ENCODE results near the gene PGGT1B. TPM values are rescaled to one million over a fixed set of nuclear protein-coding genes. Genes with fewer than 3 reads are reported as not detected.

The PGGT1B gene
- total RNA-seq, 4 donors from 2014 or later, result 2.3 to 35.5 (median 19.3) TPM

DNA sequence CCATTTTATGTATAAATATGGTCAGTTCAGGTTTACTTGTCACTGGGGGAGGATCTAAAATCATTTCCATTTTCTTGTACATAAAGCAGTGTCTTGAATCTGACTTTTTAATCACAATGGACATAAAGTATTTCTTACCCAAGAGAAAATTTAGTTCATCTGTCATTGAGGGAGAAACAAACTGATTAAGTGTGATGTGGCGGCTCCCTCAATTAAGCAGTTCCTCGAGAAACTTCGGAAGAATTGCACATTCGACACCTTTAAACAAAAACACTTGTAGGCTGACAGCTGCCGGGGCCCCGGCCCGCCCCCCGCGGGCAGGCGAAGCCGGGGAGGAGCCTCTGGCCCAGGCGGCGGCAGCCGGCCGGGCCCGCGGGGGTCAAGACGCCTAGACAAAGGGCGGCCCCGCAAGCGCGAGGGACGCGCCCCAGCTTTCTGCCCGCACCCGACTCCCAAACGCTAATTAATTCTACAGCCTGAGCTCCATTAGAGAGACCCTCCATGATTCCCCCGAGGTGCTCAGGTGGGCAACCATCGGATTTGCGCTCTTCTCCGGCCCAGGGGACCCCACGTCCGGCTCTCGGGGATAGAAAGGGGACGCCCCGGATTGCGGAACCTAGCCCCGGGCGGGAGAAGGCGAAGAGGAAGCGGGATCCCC is 93.7 kb downstream of the PGGT1B start:
- H3K27ac ChIP-seq, result no peak overlapping the region
- H3K27me3 ChIP-seq, result peaks cover 0 to 28% of the 10 kb centered on the region in 2 donors
- H3K4me1 ChIP-seq, result peaks cover 0 to 7% of the 10 kb centered on the region in 2 donors
- no peaks in the 10 kb centered on the region for H3K9me3 ChIP-seq
- no peak for TF ChIP-seq POLR2A (IDR thresholded peaks at IDR 0.05)
- TF ChIP-seq, protein P1, sequence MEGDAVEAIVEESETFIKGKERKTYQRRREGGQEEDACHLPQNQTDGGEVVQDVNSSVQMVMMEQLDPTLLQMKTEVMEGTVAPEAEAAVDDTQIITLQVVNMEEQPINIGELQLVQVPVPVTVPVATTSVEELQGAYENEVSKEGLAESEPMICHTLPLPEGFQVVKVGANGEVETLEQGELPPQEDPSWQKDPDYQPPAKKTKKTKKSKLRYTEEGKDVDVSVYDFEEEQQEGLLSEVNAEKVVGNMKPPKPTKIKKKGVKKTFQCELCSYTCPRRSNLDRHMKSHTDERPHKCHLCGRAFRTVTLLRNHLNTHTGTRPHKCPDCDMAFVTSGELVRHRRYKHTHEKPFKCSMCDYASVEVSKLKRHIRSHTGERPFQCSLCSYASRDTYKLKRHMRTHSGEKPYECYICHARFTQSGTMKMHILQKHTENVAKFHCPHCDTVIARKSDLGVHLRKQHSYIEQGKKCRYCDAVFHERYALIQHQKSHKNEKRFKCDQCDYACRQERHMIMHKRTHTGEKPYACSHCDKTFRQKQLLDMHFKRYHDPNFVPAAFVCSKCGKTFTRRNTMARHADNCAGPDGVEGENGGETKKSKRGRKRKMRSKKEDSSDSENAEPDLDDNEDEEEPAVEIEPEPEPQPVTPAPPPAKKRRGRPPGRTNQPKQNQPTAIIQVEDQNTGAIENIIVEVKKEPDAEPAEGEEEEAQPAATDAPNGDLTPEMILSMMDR (IDR thresholded peaks at IDR 0.05), result no peak
- intact Hi-C loops (cut with DNase I; ENCODE audit: low total_unique reads), result no loop called here
- no peak for DNase-seq
- no peaks in the 10 kb centered on the region for H3K36me3 ChIP-seq
- H3K4me3 ChIP-seq, result peak overlapping the region; percentile 43 to 57

DNA sequence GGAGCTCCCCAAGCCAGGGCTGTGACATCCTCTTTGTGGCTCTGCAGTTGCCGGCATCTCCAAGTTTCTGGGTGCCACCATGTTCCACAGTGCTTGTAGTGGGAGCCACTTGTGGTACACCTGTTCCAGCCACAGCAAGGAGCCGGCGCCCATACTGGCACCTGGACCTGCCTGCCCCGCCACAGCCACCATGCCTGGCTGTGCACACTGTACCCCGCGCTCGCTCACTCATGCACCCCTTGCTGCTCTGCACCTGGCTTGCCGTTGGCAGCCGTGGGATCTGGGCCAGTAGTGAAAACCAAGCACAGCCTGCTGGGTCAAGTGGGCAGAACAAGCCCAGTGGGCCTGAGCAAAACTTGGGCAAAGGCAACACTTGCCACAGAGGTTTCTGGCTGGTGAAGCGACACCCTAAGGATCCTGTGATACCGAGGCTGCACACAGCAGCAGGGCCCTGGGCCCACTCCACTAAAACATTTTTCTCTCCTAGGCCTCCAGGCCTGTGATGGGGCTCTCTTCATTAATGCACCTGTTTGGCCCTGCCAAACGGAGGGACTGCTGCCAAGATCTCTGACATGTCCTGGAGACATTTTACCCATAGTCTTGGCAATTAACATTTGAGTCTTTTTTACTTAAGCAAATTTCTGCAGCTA is 95.8 kb downstream of the PGGT1B start:
- no peak overlapping the region for H3K27ac ChIP-seq
- peaks cover 0 to 7% of the 10 kb centered on the region in 2 donors for H3K4me1 ChIP-seq
- no peak for DNase-seq
- TF ChIP-seq, protein P1 (IDR thresholded peaks at IDR 0.05), result no peak
- no peak for TF ChIP-seq POLR2A (IDR thresholded peaks at IDR 0.05)
- H3K36me3 ChIP-seq, result no peaks in the 10 kb centered on the region
- intact Hi-C loops (cut with DNase I; ENCODE audit: low total_unique reads), result no loop called here
- H3K27me3 ChIP-seq, result peaks cover 0 to 28% of the 10 kb centered on the region in 2 donors
- no peak overlapping the region for H3K4me3 ChIP-seq
- no peaks in the 10 kb centered on the region for H3K9me3 ChIP-seq

DNA sequence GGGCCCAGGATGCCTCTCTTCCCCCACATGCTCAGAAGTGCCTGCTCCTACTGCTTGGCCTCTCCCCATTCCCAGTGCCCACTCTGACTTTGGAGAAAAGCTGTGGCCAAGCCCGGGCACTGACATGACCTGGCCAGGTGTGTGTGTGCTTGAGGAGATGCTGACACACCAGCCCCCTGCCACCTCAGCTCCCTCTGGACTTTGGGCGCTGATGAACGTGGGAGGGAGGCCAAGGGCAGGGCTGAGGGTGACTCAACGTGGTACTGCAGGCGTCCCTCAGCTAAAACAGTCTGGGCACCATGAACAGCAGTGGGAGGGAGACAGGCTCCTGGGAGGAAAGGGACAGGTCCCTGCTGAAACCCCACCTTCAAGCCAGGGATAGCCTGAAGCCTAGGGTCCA is 96.9 kb downstream of the PGGT1B start:
- H3K9me3 ChIP-seq, result no peaks in the 10 kb centered on the region
- H3K36me3 ChIP-seq, result no peaks in the 10 kb centered on the region
- H3K27ac ChIP-seq, result no peak overlapping the region
- TF ChIP-seq, protein P1 (IDR thresholded peaks at IDR 0.05), result no peak
- no peak for TF ChIP-seq POLR2A (IDR thresholded peaks at IDR 0.05)
- no peak overlapping the region for H3K4me3 ChIP-seq
- H3K4me1 ChIP-seq, result peaks cover 0 to 7% of the 10 kb centered on the region in 2 donors
- no peak for DNase-seq
- intact Hi-C loops (cut with DNase I; ENCODE audit: low total_unique reads), result no loop called here
- H3K27me3 ChIP-seq, result peaks cover 0 to 28% of the 10 kb centered on the region in 2 donors

DNA sequence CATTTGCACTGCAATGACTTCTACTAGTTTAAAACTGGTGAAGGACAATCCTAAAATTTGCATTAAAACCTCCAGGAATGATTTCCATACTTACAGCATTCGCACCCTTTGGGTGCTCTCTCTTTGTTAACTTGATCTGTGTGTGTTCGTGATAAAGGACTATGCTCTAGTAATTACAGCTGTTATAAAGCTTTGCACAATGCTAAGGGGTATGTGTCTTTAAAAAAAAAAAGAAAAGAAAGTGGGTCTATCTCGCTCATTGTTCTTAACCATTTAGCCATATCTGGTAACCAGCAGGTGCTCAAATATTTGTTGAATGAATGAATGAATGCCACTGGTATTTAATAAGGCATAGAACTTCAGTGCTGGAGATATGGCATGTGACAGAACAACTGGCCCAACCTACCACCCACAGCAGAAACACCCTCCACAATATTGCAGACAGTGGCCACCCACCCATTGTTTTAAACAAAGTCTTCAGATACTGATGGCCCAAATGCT is 101.7 kb downstream of the PGGT1B start:
- no peaks in the 10 kb centered on the region for H3K9me3 ChIP-seq
- H3K4me1 ChIP-seq, result no peaks in the 10 kb centered on the region
- intact Hi-C loops (cut with DNase I; ENCODE audit: low total_unique reads), result no loop called here
- H3K4me3 ChIP-seq, result no peak overlapping the region
- H3K27me3 ChIP-seq, result peaks cover 0 to 4% of the 10 kb centered on the region in 2 donors
- H3K36me3 ChIP-seq, result no peaks in the 10 kb centered on the region
- no peak overlapping the region for H3K27ac ChIP-seq
- no peak for DNase-seq
- TF ChIP-seq, protein P1 (IDR thresholded peaks at IDR 0.05), result no peak
- no peak for TF ChIP-seq POLR2A (IDR thresholded peaks at IDR 0.05)

Small RNA genes within 50 kb of the gene (small RNA-seq; reads per million reads assigned to genes)
- not detected for gene HMGN1P15

Other genes with a start within 250 kb of the PGGT1B start
- gene TRIM36, start 93.0 kb downstream of the PGGT1B start, total RNA-seq, result 1 to 10 TPM in 3 of 4 donors, under 1 TPM in 1; 0.29 to 6.4 (median 1.7) TPM
- 10 to 100 TPM in 3 of 4 donors, 1 to 10 TPM in 1; 5.3 to 28.5 (median 16.3) TPM for gene CCDC112, start 33.8 kb upstream of the PGGT1B start, total RNA-seq

All from uterus (tissue), 4 donors.